ENCODE data around the gene TEX264.
A peak's percentile ranks its signal among the peaks of the same experiment; 100 is the strongest.
"Not testable (repeated sequence)": the region's sequence is repeated elsewhere in the genome, so short reads cannot be mapped to it uniquely, and the experiment has no call there.

Gene TEX264

GRCh38 chr3:51718547-51719409, 47.7 kb downstream of the TEX264 start:
- peak; percentile 12 for DNase-seq

GRCh38 chr3:51719410-51720025, 48.5 kb downstream of the TEX264 start:
- no peak for DNase-seq

DNA sequence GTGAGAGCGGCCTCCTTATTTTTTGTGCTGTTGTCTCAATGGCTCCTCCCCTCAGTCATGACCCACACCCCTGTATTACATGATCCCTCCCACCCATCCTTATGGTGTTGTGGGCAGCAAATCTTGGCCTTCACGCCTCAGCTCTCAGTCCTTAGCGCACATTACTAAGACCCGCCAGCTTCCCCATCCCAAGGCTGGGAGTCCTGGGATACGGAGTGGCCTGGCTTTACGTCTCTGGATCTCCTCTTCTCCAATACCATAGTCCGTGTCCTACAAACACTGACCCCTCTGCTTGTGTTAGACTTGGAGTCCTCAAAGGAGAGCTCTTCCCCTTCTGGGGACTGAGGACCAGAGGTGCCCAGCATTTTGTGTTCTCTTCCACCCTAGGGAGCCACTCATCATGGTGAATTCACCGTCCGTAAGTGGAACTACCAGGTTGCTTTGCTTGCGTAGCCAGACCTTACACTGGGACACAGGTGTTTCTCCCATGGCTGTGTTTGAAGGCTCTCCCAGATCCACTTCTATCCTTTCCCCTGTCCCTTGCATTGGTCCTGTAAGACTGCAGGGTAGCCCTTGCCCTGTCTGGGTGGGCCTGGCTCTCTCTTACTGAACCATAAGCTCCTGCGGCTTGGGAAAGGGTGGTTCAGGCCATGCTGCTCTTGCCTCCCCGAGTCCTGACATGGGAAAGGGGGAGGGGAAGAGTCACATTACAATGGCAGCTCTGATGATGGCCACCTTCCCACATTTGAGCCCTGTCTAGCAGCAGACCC, 49.4 kb downstream of the TEX264 start:
- no peak for DNase-seq

GRCh38 chr3:51721062-51721745, 50.2 kb downstream of the TEX264 start:
- DNase-seq: no peak

DNA sequence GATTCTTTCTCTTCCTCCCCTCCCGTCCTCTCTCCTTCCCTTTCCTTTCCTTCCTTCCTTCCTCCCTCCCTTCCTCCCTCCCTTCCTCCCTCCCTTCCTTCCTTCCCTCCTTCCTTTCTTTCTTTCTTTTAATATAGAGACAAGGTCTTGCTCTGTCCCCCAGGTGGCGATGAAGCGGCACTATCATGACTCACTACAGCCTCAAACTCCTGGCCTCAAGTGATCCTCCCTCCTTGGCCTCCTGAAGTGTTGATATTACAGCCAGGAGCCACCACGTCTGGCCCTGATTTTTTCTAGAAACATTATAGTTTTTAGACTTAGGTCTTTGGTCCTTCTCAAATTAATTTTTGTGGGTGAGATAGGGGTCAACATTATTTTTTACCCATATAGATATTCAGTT, 51.3 kb downstream of the TEX264 start:
- DNase-seq: no peak

DNA sequence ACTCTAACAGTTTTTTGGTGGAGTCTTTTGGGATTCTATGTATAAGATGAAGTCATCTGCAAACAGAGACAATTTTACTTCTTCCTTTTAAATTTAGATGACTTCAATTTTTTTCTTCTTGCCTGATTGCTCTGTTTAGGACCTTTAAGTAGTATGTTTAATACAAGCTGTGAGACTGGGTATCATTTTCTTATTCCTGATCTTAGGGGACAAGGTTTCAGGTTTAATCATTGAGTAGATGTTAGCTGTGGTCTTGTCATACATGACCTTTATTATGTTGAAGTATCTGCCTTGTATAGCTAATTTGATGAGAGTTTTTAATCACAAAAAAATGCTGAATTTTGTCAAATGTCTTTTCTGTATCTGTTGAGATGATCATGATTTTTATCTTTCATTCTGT, 56.4 kb downstream of the TEX264 start:
- no peak for DNase-seq

DNA sequence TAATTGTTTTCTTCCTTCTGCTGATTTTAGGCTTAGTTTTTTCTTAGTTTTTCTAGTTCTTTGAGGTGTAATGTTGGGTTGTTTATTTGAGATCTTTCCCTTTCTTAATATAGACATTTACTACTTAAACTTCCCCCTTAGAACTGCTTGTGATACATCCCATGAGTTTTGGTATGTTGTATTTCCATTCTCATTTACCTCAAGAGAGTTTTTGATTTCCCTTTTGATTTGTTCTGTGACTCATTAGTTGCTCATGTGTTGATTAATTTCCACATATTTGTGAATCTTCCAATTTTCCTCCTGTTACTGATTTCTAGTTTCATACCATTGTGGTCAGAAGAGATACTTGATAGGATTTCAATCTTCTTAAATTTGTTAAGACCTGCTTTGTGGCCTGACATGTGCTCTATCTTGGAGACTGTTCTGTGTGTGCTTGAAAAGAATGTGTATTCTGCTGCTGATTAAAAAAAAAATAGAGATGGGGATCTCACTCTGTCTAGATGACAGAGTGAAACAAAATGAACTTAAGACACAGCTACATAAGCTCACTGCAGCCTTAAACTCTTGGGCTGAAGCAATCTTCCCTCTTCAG, 58.1 kb downstream of the TEX264 start:
- DNase-seq: no peak

- no peak for DNase-seq
Observed at GRCh38 chr3:51733859-51734571, 63.0 kb downstream of the TEX264 start.

DNA sequence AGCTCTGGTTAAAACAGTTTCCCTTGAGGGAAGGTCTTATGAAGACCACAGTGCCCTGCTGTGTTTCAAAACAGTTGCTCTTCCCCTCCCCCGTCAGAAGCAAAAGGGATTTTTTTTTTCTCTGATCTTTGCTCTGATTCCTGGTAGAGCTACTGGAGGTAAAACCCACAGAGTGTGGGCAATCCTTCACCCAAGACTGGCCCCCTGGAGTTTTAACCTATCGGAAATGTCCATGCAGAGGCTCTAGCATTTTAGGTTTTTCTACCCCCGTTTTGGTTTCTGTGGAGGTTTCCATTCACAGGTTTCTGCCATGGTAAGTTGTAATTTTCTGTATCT, 63.5 kb downstream of the TEX264 start:
- DNase-seq: no peak

- DNase-seq: no peak
Observed at GRCh38 chr3:51735039-51735438, 64.0 kb downstream of the TEX264 start.

DNA sequence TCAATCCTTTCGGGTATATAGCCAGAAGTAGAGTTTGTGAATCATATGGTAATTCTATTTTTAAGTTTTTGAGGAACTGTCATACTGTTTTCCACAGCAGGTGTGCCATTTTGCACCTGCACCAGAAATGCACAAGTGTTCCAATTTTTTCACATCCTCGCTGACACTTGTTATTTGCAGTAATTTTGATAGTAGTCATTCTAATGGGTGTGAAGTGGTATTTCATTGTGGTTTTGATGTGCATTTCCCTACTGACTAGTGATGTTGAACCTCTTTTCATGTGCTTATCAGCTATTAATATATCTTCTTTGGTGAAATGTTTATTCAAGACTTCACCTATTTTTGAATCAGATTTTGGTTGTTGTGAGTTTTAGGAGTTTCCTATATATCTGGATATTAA, 64.9 kb downstream of the TEX264 start:
- DNase-seq: no peak

DNA sequence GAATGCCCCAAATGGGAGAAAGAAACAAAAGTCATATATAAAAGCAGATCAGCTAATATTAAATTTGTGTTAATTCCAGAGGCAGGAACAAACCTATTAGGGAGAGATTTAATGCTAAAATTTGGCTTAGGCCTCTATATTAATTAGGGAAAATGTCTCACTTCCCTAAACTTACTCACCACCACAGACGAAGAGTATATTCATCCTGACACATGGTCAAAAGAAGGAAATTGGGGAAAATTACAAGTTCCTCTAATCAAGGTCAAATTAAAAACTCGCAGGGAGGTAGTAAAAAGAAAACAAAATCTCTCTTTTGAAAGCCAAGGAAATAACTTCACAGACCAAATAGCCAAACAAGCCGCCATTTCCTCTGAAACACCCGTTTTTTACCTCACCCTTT, 68.1 kb downstream of the TEX264 start:
- DNase-seq: no peak

DNA sequence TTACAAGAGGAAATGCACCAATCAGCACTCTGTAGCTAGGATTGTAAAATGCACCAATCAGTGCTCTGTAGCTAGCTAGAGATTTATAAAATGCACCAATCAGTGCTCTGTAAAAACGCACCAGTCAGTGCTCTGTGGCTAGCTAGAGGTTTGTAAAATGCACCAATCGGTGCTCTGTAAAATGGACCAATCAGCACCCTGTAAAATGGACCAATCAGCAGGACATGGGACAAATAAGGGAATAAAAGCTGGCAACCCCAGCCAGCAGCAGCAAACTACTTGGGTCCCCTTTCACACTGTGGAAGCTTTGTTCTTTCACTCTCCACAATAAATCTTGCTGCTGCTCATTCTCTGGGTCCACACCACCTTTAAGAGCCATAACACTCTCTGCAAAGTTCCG, 71.3 kb downstream of the TEX264 start:
- not testable (repeated sequence) for DNase-seq

DNA sequence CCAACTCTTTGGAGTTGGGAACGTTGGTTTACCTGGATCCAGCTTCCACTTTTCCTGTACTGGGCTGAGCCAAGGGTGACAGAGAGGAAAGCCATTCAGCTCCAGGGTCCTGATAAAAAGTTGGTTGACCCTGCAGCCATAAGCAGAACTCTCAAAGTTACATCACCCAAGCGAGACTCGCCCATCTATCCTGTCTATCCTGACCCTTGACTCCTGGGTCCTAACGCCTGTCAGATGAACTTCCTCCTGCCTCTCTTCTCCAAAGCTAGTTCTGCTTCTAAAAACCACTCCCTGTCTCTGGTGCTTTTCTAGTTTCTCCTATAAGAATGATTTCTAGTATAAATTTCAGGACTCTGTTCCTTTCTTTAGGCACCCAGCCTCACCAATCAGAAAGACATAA, 71.9 kb downstream of the TEX264 start:
- DNase-seq: not testable (repeated sequence)

DNA sequence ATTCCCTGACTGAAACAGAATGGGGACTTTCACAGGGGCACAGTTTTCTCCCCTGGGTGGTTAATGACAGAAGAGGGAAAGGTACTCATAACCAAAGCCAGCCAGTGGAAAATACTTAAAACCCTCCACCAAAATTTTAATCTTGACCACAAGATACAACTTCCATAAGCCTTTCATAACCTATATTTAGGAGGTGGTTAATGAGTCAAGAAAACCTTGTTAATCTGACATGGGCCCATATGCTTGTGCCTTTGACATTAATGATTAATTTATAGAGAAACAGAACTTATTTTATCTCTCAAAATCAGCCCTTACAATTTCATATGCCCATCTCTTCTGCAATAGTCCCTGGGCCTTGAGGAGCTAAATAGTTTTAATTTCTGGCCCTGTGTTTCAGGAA, 76.8 kb downstream of the TEX264 start:
- DNase-seq: no peak

- DNase-seq: no peak
Observed at GRCh38 chr3:51748327-51748726, 77.3 kb downstream of the TEX264 start.

DNA sequence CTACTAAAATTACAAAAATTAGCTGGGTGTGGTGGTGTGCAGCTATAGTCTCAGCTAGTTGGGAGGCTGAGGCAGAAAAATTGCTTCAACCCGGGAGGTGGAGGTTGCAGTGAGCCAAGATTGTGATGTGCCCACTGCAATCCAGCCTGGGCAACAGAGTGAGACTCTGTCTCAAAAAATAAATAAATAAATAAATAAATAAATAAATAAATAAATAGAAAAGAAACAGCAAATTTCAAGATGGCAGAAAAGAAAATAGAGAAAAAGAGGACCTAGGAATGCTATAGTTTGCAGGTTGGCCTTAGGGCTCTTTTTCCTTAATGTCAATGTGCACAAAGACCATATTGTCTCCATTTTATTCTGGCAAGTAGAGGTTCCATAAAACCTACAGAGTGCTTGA, 79.8 kb downstream of the TEX264 start:
- DNase-seq: no peak

DNA sequence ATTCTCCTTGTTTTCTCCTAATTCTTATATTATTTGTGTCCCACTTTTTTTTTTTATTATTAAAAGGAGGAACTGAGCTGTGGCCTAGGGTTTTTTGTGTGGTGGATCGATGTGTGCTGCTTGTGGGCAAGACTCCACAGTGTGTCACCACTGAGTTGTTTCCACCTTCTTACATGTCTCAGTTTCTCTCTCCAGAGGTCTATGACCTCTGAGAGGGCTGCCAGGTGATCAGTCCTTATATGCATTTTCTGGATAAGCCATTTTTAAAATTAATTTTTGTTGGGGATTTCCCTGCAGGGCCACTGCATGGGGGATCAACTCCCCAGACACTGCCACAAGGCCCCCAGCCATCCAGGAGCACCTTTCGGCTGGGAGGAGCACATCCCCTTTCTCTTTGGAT, 80.2 kb downstream of the TEX264 start:
- DNase-seq: no peak
